K562 (cell line): ENCODE results near the gene C5AR2. TPM values are rescaled to one million over a fixed set of nuclear protein-coding genes. Genes with fewer than 3 reads are reported as not detected.
A peak's percentile ranks its signal among the peaks of the same experiment; 100 is the strongest.

Experiments used
- CREM ChIP-seq: IDR thresholded peaks from 2 replicates; pipeline ENCODE4 v1.6.1; 2014; ENCODE audit warnings: antibody characterized with exemption, low read depth
- ETV1 ChIP-seq: fragments of 450-650 bp; conservative IDR thresholded peaks from 2 replicates; pipeline ENCODE4 v1.6.1; 2016; ENCODE audit warnings: missing genetic modification characterization, control low read depth, low read depth, missing compliant biosample characterization
- GTF2F1 ChIP-seq: IDR thresholded peaks from 2 replicates; pipeline ENCODE4 v1.6.1; 2011; ENCODE audit warnings: low read depth, low read length, improper control_type of control experiment
- HLTF ChIP-seq: fragments of 450-650 bp; IDR thresholded peaks from 2 replicates; pipeline ENCODE4 v1.6.1; 2016
- JUND ChIP-seq, 2 experiments: IDR thresholded peaks; 2 replicates in 1 of 2; 3 replicates in 1 of 2; pipeline ENCODE4 v1.6.1; 2011; ENCODE audit warnings: borderline replicate concordance in 2 of 2, low read depth in 2 of 2, low read length in 2 of 2, improper control_type of control experiment in 1 of 2, missing biosample characterization in 1 of 2, missing genetic modification characterization in 1 of 2, missing genetic modification reagents in 1 of 2
- LARP7 ChIP-seq: fragments of 450-650 bp; IDR thresholded peaks from 2 replicates; pipeline ENCODE4 v1.6.1; 2016
- MCM7 ChIP-seq, 2 experiments: fragments of 450-650 bp; IDR thresholded peaks; 2 replicates each; pipeline ENCODE4 v1.6.1; 2016 to 2018
- MXI1 ChIP-seq: IDR thresholded peaks from 2 replicates; pipeline ENCODE4 v1.6.1; 2011; ENCODE audit warnings: low read depth, mild to moderate bottlenecking, improper control_type of control experiment, low read length
- NEUROD1 ChIP-seq: fragments of 150-350 bp; IDR thresholded peaks from 2 replicates; pipeline ENCODE4 v1.6.1; 2014; ENCODE audit warnings: borderline replicate concordance, low read length, low read depth; ENCODE audit not compliant: partially characterized antibody
- ZNF224 ChIP-seq: sonication (generic); formaldehyde crosslinking; IDR thresholded peaks from 2 replicates; pipeline ENCODE4 v1.8.0; 2022; ENCODE audit warnings: mild to moderate bottlenecking, missing genetic modification reagents
- ZNF316 ChIP-seq: fragments of 450-650 bp; IDR thresholded peaks from 2 replicates; pipeline ENCODE4 v1.6.1; 2016
- polyA plus RNA-seq, 8 experiments: library from polyadenylated mRNA; depleted of rRNA in 4 of 8; stranded (reverse) in 5 of 8; unstranded in 3 of 8; fragments of >200 nt; fragmentation: Nextera tagmentation in 2 of 8; fragmentation: Illumina TruSeq in 1 of 8; extraction: Ambion mirVana in 2 of 8; extraction: Trizol in 1 of 8; gene quantifications; 2 replicates each; pipeline versions ENCODE4 v1.2.1 to v1.2.3, GENCODE V29; 2011 to 2014; ENCODE audit warnings: inconsistent platforms in 1 of 8, missing spikeins in 1 of 8
- total RNA-seq, 7 experiments: library from RNA; depleted of rRNA in 6 of 7; stranded (reverse); fragments of >200 nt in 6 of 7; fragmentation: Illumina TruSeq in 2 of 7; extraction: Trizol in 2 of 7; gene quantifications; 2 replicates each; pipeline versions ENCODE4 v1.2.1 to v1.2.3, GENCODE V29; 2011 to 2021; ENCODE audit warnings: low replicate concordance in 1 of 7
- TF ChIP-seq, protein P1 (sequence below): fragments of 250-450 bp; sonication (Bioruptor Pico); IDR thresholded peaks from 2 replicates; pipeline ENCODE4 v1.5.0; 2021
- TF ChIP-seq, protein P2 (sequence below), 2 experiments: fragments of 450-650 bp; IDR thresholded peaks; 2 replicates each; pipeline ENCODE4 v1.6.1; 2018; ENCODE audit warnings: mild to moderate bottlenecking in 2 of 2, low read depth in 1 of 2; ENCODE audit not compliant: partially characterized antibody in 2 of 2
- TF ChIP-seq, protein P3 (sequence below): fragments of 250-450 bp; sonication (Bioruptor Pico); IDR thresholded peaks from 2 replicates; pipeline ENCODE4 v1.4.0; 2020; ENCODE audit warnings: mild to moderate bottlenecking, moderate library complexity
- TF ChIP-seq, protein P4 (sequence below): sonication (generic); formaldehyde crosslinking; IDR thresholded peaks from 2 replicates; pipeline ENCODE4 v1.8.0; 2022; ENCODE audit warnings: mild to moderate bottlenecking, missing genetic modification reagents

The C5AR2 gene
- total and polyA plus RNA-seq, 9 of the 15 experiments (the other 6 are each of a cell fraction or from before 2014, with no cell fraction given): 0.01 to 1.1 (median 0.13) TPM

DNA sequence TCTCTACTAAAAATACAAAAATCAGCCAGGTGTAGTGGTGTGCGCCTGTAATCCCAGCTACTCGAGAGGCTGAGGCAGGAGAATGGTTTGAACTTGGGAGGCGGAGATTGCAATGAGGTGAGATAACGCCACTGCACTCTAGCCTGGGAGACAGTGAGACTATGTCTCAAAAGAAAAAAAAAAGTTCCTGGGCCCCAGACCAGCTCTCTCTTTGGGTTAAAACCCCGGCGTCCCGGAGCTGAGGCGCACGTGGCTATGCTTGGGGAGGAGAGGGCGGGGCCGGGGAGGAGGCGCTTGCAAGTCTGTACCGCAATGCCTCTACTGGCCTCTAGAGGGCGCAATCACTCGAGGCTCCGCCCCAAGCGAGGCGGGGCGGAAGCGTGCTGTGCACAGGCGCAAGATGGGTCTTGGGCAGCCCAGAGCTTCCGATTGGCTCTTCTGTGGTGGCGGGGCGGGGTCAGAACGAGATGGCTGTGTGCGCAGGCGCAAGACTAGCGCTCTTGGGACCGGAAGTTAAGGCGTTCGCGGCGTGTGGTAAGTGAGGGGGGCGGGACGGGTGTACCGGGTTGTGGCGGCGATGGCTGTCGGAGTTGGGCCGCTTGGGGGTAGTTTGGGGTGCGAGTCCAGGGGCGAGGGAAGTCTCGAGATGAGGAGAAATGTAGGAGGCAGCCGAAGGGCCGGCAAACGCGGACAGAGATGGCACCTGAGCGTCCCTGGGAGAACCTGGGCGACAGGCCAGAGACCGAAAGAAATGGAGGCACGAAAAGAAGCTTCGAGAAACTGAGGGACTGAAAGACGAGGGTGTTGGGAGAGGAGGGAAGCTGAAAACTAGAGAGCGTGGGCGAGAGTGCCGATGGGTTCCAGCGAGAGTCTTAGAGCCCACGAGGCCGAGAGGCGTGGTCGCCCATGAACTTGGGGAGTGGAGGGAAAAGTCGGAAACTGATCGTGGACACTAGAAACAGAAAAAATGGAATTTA, 17.1 kb downstream of the C5AR2 start, which contains the start of gene DHX34 (continued):
- TF ChIP-seq GTF2F1: no peak
- no peak for TF ChIP-seq MCM7 (IDR thresholded peaks at IDR 0.05)
- TF ChIP-seq, protein P1, sequence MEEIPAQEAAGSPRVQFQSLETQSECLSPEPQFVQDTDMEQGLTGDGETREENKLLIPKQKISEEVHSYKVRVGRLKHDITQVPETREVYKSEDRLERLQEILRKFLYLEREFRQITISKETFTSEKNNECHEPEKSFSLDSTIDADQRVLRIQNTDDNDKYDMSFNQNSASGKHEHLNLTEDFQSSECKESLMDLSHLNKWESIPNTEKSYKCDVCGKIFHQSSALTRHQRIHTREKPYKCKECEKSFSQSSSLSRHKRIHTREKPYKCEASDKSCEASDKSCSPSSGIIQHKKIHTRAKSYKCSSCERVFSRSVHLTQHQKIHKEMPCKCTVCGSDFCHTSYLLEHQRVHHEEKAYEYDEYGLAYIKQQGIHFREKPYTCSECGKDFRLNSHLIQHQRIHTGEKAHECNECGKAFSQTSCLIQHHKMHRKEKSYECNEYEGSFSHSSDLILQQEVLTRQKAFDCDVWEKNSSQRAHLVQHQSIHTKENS (CRISPR knock-in tag): no peak
- peak; percentile 62 for TF ChIP-seq NEUROD1
- TF ChIP-seq, protein P2, sequence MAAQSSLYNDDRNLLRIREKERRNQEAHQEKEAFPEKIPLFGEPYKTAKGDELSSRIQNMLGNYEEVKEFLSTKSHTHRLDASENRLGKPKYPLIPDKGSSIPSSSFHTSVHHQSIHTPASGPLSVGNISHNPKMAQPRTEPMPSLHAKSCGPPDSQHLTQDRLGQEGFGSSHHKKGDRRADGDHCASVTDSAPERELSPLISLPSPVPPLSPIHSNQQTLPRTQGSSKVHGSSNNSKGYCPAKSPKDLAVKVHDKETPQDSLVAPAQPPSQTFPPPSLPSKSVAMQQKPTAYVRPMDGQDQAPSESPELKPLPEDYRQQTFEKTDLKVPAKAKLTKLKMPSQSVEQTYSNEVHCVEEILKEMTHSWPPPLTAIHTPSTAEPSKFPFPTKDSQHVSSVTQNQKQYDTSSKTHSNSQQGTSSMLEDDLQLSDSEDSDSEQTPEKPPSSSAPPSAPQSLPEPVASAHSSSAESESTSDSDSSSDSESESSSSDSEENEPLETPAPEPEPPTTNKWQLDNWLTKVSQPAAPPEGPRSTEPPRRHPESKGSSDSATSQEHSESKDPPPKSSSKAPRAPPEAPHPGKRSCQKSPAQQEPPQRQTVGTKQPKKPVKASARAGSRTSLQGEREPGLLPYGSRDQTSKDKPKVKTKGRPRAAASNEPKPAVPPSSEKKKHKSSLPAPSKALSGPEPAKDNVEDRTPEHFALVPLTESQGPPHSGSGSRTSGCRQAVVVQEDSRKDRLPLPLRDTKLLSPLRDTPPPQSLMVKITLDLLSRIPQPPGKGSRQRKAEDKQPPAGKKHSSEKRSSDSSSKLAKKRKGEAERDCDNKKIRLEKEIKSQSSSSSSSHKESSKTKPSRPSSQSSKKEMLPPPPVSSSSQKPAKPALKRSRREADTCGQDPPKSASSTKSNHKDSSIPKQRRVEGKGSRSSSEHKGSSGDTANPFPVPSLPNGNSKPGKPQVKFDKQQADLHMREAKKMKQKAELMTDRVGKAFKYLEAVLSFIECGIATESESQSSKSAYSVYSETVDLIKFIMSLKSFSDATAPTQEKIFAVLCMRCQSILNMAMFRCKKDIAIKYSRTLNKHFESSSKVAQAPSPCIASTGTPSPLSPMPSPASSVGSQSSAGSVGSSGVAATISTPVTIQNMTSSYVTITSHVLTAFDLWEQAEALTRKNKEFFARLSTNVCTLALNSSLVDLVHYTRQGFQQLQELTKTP (IDR thresholded peaks at IDR 0.05; ENCODE audit: low read depth in 1 of 2, partially characterized antibody in 2 of 2): peak in 1 of 2 experiments; percentile 72
- TF ChIP-seq MXI1: peak; percentile 77
- TF ChIP-seq, protein P3, sequence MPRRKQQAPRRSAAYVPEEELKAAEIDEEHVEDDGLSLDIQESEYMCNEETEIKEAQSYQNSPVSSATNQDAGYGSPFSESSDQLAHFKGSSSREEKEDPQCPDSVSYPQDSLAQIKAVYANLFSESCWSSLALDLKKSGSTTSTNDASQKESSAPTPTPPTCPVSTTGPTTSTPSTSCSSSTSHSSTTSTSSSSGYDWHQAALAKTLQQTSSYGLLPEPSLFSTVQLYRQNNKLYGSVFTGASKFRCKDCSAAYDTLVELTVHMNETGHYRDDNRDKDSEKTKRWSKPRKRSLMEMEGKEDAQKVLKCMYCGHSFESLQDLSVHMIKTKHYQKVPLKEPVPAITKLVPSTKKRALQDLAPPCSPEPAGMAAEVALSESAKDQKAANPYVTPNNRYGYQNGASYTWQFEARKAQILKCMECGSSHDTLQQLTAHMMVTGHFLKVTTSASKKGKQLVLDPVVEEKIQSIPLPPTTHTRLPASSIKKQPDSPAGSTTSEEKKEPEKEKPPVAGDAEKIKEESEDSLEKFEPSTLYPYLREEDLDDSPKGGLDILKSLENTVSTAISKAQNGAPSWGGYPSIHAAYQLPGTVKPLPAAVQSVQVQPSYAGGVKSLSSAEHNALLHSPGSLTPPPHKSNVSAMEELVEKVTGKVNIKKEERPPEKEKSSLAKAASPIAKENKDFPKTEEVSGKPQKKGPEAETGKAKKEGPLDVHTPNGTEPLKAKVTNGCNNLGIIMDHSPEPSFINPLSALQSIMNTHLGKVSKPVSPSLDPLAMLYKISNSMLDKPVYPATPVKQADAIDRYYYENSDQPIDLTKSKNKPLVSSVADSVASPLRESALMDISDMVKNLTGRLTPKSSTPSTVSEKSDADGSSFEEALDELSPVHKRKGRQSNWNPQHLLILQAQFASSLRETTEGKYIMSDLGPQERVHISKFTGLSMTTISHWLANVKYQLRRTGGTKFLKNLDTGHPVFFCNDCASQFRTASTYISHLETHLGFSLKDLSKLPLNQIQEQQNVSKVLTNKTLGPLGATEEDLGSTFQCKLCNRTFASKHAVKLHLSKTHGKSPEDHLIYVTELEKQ (CRISPR knock-in tag): no peak
- peak; percentile 89; the same call in 1 of the 2 replicates for TF ChIP-seq LARP7
- peak; percentile 79 for TF ChIP-seq CREM
- 0 out of 2 replicates have a peak, but pooled peaks have one; percentile 38 for TF ChIP-seq HLTF
- TF ChIP-seq, protein P4, sequence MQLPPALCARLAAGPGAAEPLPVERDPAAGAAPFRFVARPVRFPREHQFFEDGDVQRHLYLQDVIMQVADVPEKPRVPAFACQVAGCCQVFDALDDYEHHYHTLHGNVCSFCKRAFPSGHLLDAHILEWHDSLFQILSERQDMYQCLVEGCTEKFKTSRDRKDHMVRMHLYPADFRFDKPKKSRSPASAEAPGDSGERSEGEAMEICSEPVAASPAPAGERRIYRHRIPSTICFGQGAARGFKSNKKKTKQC (CRISPR knock-in tag): peak; percentile 53; the same call in 1 of the 2 replicates
- TF ChIP-seq ETV1 (tag): peak; percentile 88
- TF ChIP-seq ZNF316: 0 out of 2 replicates have a peak, but pooled peaks have one; percentile 2
- TF ChIP-seq ZNF224 (CRISPR knock-in tag): no peak
- TF ChIP-seq JUND (IDR thresholded peaks at IDR 0.05; ENCODE audit: borderline replicate concordance, low read depth, low read length): peak; percentile 73
- TF ChIP-seq JUND (tag; IDR thresholded peaks at IDR 0.05; ENCODE audit: borderline replicate concordance, low read depth, low read length): no peak
